ENCODE results near the gene RTN1.

- TF ChIP-seq CTCF (conservative IDR thresholded peaks at IDR 0.05; ENCODE audit: low read length) (no peak), EZH2phosphoT487 (IDR thresholded peaks at IDR 0.05; ENCODE audit: borderline replicate concordance, low read depth, low read length) (no peak)
Measured at GRCh38 chr14:59777006-59777579, 93.5 kb downstream of the RTN1 start.
